Ishikawa (cell line): ENCODE measurements around the gene COQ2.

ENCODE experiments used
- CEBPB ChIP-seq: IDR thresholded peaks from 2 replicates; pipeline ENCODE4 v1.6.1; 2012
- CREB1 ChIP-seq: IDR thresholded peaks from 2 replicates; pipeline ENCODE4 v1.6.1; 2012; ENCODE audit warnings: low read depth
- EGR1 ChIP-seq: IDR thresholded peaks from 2 replicates; pipeline ENCODE4 v1.6.1; 2012
- EP300 ChIP-seq: IDR thresholded peaks from 2 replicates; pipeline ENCODE4 v1.6.1; 2012; ENCODE audit warnings: borderline replicate concordance
- FOXM1 ChIP-seq: IDR thresholded peaks from 2 replicates; pipeline ENCODE4 v1.6.1; 2012; ENCODE audit warnings: low read depth, borderline replicate concordance
- MAX ChIP-seq: IDR thresholded peaks from 2 replicates; pipeline ENCODE4 v1.6.1; 2012
- NFIC ChIP-seq: IDR thresholded peaks from 2 replicates; pipeline ENCODE4 v1.6.1; 2012
- RAD21 ChIP-seq: IDR thresholded peaks from 2 replicates; pipeline ENCODE4 v1.6.1; 2012; ENCODE audit warnings: low read depth
- REST ChIP-seq: IDR thresholded peaks from 2 replicates; pipeline ENCODE4 v1.6.1; 2012; ENCODE audit warnings: low read depth, mild to moderate bottlenecking
- TAF1 ChIP-seq: IDR thresholded peaks from 2 replicates; pipeline ENCODE4 v1.6.1; 2012; ENCODE audit warnings: low read depth, mild to moderate bottlenecking
- TCF12 ChIP-seq: IDR thresholded peaks from 2 replicates; pipeline ENCODE4 v1.6.1; 2012; ENCODE audit warnings: low read depth
- TEAD4 ChIP-seq: IDR thresholded peaks from 2 replicates; pipeline ENCODE4 v1.6.1; 2012
- USF1 ChIP-seq: IDR thresholded peaks from 2 replicates; pipeline ENCODE4 v1.6.1; 2012
- YY1 ChIP-seq: IDR thresholded peaks from 2 replicates; pipeline ENCODE4 v1.6.1; 2012; ENCODE audit warnings: low read depth
- ZBTB7A ChIP-seq: IDR thresholded peaks from 2 replicates; pipeline ENCODE4 v1.6.1; 2012; ENCODE audit warnings: low read depth

COQ2 gene

GRCh38 chr4:83241132-83241531 lies 43.5 kb downstream of the COQ2 start:
- TF ChIP-seq MAX (no peak), USF1 (no peak), TEAD4 (no peak), FOXM1 (no peak), REST (no peak), TCF12 (no peak), RAD21 (no peak)

GRCh38 chr4:83240379-83240875 lies 44.2 kb downstream of the COQ2 start:
- no peak for TF ChIP-seq FOXM1

GRCh38 chr4:83238393-83239248 lies 46.0 kb downstream of the COQ2 start:
- TF ChIP-seq NFIC (peak; percentile 74), TCF12 (no peak)

- no peak for TF ChIP-seq TAF1
- no peak for TF ChIP-seq MAX
- no peak for TF ChIP-seq USF1
- no peak for TF ChIP-seq REST
- no peak for TF ChIP-seq TEAD4
- TF ChIP-seq CEBPB = no peak
- no peak for TF ChIP-seq NFIC
- no peak for TF ChIP-seq RAD21
- TF ChIP-seq FOXM1 = no peak
- TF ChIP-seq EP300 = no peak
- TF ChIP-seq EGR1 = no peak
- TF ChIP-seq YY1 = no peak
- TF ChIP-seq TCF12 = no peak
- TF ChIP-seq CREB1 = no peak
- no peak for TF ChIP-seq ZBTB7A
Measured at GRCh38 chr4:83237591-83237990, 47.0 kb downstream of the COQ2 start.

- no peak for TF ChIP-seq FOXM1
- TF ChIP-seq TAF1 = no peak
- no peak for TF ChIP-seq CEBPB
- no peak for TF ChIP-seq YY1
- no peak for TF ChIP-seq TEAD4
- no peak for TF ChIP-seq MAX
- TF ChIP-seq CREB1 = no peak
- TF ChIP-seq ZBTB7A = no peak
- no peak for TF ChIP-seq EGR1
- TF ChIP-seq NFIC = no peak
- no peak for TF ChIP-seq REST
- no peak for TF ChIP-seq EP300
- TF ChIP-seq RAD21 = no peak
- TF ChIP-seq TCF12 = no peak
- TF ChIP-seq USF1 = no peak
Measured at GRCh38 chr4:83234902-83235644, 49.5 kb downstream of the COQ2 start.
